ENCODE measurements around the gene XRCC1. TPM values are rescaled to one million over a fixed set of nuclear protein-coding genes. Genes with fewer than 3 reads are reported as not detected.
A peak's percentile ranks its signal among the peaks of the same experiment; 100 is the strongest.

XRCC1 gene
- total and polyA plus RNA-seq, 2 experiments from 2014 or later, result 35.3 to 49.5 TPM

DNA sequence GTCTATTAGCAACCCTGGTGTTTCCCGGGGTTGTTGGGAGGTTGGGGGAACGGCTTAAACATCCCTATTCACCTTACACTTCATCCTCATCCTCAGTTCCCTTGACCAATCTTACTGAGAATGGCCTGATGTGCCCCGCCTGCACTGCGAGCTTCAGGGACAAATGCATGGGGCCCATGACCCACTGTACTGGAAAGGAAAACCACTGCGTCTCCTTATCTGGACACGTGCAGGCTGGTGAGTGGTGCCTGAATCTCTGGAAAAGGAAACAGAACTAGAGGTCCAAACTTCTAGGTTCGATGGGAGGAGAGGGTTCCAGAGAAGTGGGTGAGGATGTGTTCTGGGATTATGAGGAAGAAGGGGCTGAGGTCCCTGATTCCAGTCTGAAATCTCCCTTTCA is 6.1 kb upstream of the XRCC1 start (continued):
- TF ChIP-seq, protein P1, sequence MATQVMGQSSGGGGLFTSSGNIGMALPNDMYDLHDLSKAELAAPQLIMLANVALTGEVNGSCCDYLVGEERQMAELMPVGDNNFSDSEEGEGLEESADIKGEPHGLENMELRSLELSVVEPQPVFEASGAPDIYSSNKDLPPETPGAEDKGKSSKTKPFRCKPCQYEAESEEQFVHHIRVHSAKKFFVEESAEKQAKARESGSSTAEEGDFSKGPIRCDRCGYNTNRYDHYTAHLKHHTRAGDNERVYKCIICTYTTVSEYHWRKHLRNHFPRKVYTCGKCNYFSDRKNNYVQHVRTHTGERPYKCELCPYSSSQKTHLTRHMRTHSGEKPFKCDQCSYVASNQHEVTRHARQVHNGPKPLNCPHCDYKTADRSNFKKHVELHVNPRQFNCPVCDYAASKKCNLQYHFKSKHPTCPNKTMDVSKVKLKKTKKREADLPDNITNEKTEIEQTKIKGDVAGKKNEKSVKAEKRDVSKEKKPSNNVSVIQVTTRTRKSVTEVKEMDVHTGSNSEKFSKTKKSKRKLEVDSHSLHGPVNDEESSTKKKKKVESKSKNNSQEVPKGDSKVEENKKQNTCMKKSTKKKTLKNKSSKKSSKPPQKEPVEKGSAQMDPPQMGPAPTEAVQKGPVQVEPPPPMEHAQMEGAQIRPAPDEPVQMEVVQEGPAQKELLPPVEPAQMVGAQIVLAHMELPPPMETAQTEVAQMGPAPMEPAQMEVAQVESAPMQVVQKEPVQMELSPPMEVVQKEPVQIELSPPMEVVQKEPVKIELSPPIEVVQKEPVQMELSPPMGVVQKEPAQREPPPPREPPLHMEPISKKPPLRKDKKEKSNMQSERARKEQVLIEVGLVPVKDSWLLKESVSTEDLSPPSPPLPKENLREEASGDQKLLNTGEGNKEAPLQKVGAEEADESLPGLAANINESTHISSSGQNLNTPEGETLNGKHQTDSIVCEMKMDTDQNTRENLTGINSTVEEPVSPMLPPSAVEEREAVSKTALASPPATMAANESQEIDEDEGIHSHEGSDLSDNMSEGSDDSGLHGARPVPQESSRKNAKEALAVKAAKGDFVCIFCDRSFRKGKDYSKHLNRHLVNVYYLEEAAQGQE (IDR thresholded peaks at IDR 0.05; ENCODE audit: unreplicated experiment), result no peak
- TF ChIP-seq EZH2 (IDR thresholded peaks at IDR 0.05; ENCODE audit: low read depth, unreplicated experiment), result no peak
- TF ChIP-seq, protein P2, sequence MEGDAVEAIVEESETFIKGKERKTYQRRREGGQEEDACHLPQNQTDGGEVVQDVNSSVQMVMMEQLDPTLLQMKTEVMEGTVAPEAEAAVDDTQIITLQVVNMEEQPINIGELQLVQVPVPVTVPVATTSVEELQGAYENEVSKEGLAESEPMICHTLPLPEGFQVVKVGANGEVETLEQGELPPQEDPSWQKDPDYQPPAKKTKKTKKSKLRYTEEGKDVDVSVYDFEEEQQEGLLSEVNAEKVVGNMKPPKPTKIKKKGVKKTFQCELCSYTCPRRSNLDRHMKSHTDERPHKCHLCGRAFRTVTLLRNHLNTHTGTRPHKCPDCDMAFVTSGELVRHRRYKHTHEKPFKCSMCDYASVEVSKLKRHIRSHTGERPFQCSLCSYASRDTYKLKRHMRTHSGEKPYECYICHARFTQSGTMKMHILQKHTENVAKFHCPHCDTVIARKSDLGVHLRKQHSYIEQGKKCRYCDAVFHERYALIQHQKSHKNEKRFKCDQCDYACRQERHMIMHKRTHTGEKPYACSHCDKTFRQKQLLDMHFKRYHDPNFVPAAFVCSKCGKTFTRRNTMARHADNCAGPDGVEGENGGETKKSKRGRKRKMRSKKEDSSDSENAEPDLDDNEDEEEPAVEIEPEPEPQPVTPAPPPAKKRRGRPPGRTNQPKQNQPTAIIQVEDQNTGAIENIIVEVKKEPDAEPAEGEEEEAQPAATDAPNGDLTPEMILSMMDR (conservative IDR thresholded peaks at IDR 0.05; ENCODE audit: low read depth in 2 of 2), result no peak

DNA sequence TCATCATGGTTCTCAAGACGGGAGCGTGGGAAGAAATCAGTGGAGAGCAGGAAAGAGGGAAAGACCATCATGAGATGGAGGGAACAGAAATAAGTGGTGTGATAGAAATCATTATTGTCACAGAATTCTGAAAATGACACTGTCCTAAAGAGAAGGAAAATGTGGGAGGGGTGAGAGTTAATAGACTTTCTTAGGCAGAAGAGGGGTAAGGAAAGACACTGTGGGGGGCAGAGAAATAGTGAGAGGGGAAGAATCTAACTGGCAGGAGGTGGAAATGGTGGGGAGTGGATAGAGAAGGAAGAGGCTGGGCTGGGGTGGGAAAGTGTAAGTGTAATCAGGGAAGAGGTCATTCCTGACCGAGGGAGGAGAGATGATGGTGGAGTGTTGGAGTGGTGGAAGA is 3.5 kb upstream of the XRCC1 start:
- Histone ChIP-seq H4K20me1 (replicated peaks; ENCODE audit: insufficient read depth) (no peaks in the 10 kb centered on the region), H3K4me1 (ENCODE audit: insufficient read depth) (peaks cover 14% of the 10 kb centered on the region), H3K27me3 (ENCODE audit: insufficient read depth) (no peaks in the 10 kb centered on the region), H3K79me2 (replicated peaks; ENCODE audit: insufficient read depth) (peaks cover 4% of the 10 kb centered on the region; the same call in 1 of the 2 replicates), H3K4me2 (no peak overlapping the region), H3K4me3 (no peak overlapping the region), H2AFZ (no peak overlapping the region), H3K36me3 (ENCODE audit: insufficient read depth) (no peaks in the 10 kb centered on the region), H3K9me2 (ENCODE audit: insufficient read depth) (no peaks in the 10 kb centered on the region), H3F3A (replicated peaks; ENCODE audit: low read depth) (no peaks in the 10 kb centered on the region; the same call in 1 of the 2 replicates), H3K27ac (ENCODE audit: low read depth) (no peak overlapping the region)
- Mint-ChIP-seq H3K4me3 (peak overlapping the region; percentile 92), H3K4me1 (peaks cover 29% of the 10 kb centered on the region), H3K36me3 (ENCODE audit: low read depth) (peaks cover 6% of the 10 kb centered on the region; the same call in 2 of the 3 replicates), H3K9me3 (no peaks in the 10 kb centered on the region; the same call in 2 of the 3 replicates), H3K27me3 (ENCODE audit: insufficient read depth, low read depth, poor library complexity) (peaks cover 8% of the 10 kb centered on the region), H3K27ac (no peak overlapping the region)
- DNase-seq (ENCODE audit: low spot score), result no peak
- ATAC-seq, result no peak
- TF ChIP-seq EZH2phosphoT487 (IDR thresholded peaks at IDR 0.05; ENCODE audit: unreplicated experiment) (no peak), STAT1 (IDR thresholded peaks at IDR 0.05; ENCODE audit: unreplicated experiment) (no peak), CREB1 (CRISPR knock-in tag; IDR thresholded peaks at IDR 0.05; ENCODE audit: low read depth) (no peak)
- TF ChIP-seq, protein P1 (IDR thresholded peaks at IDR 0.05; ENCODE audit: unreplicated experiment), result no peak
- TF ChIP-seq, protein P3, sequence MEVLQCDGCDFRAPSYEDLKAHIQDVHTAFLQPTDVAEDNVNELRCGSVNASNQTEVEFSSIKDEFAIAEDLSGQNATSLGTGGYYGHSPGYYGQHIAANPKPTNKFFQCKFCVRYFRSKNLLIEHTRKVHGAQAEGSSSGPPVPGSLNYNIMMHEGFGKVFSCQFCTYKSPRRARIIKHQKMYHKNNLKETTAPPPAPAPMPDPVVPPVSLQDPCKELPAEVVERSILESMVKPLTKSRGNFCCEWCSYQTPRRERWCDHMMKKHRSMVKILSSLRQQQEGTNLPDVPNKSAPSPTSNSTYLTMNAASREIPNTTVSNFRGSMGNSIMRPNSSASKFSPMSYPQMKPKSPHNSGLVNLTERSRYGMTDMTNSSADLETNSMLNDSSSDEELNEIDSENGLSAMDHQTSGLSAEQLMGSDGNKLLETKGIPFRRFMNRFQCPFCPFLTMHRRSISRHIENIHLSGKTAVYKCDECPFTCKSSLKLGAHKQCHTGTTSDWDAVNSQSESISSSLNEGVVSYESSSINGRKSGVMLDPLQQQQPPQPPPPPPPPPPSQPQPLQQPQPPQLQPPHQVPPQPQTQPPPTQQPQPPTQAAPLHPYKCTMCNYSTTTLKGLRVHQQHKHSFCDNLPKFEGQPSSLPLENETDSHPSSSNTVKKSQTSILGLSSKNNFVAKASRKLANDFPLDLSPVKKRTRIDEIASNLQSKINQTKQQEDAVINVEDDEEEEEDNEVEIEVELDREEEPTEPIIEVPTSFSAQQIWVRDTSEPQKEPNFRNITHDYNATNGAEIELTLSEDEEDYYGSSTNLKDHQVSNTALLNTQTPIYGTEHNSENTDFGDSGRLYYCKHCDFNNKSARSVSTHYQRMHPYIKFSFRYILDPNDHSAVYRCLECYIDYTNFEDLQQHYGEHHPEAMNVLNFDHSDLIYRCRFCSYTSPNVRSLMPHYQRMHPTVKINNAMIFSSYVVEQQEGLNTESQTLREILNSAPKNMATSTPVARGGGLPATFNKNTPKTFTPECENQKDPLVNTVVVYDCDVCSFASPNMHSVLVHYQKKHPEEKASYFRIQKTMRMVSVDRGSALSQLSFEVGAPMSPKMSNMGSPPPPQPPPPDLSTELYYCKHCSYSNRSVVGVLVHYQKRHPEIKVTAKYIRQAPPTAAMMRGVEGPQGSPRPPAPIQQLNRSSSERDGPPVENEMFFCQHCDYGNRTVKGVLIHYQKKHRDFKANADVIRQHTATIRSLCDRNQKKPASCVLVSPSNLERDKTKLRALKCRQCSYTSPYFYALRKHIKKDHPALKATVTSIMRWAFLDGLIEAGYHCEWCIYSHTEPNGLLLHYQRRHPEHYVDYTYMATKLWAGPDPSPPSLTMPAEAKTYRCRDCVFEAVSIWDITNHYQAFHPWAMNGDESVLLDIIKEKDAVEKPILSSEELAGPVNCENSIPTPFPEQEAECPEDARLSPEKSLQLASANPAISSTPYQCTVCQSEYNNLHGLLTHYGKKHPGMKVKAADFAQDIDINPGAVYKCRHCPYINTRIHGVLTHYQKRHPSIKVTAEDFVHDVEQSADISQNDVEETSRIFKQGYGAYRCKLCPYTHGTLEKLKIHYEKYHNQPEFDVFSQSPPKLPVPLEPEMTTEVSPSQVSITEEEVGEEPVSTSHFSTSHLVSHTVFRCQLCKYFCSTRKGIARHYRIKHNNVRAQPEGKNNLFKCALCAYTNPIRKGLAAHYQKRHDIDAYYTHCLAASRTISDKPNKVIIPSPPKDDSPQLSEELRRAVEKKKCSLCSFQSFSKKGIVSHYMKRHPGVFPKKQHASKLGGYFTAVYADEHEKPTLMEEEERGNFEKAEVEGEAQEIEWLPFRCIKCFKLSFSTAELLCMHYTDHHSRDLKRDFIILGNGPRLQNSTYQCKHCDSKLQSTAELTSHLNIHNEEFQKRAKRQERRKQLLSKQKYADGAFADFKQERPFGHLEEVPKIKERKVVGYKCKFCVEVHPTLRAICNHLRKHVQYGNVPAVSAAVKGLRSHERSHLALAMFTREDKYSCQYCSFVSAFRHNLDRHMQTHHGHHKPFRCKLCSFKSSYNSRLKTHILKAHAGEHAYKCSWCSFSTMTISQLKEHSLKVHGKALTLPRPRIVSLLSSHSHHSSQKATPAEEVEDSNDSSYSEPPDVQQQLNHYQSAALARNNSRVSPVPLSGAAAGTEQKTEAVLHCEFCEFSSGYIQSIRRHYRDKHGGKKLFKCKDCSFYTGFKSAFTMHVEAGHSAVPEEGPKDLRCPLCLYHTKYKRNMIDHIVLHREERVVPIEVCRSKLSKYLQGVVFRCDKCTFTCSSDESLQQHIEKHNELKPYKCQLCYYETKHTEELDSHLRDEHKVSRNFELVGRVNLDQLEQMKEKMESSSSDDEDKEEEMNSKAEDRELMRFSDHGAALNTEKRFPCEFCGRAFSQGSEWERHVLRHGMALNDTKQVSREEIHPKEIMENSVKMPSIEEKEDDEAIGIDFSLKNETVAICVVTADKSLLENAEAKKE (CRISPR knock-in tag; IDR thresholded peaks at IDR 0.05), result no peak
- TF ChIP-seq, protein P4, sequence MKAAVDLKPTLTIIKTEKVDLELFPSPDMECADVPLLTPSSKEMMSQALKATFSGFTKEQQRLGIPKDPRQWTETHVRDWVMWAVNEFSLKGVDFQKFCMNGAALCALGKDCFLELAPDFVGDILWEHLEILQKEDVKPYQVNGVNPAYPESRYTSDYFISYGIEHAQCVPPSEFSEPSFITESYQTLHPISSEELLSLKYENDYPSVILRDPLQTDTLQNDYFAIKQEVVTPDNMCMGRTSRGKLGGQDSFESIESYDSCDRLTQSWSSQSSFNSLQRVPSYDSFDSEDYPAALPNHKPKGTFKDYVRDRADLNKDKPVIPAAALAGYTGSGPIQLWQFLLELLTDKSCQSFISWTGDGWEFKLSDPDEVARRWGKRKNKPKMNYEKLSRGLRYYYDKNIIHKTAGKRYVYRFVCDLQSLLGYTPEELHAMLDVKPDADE (IDR thresholded peaks at IDR 0.05), result no peak
